ENCODE data around the gene ANKRD13B.

Gene ANKRD13B

DNA sequence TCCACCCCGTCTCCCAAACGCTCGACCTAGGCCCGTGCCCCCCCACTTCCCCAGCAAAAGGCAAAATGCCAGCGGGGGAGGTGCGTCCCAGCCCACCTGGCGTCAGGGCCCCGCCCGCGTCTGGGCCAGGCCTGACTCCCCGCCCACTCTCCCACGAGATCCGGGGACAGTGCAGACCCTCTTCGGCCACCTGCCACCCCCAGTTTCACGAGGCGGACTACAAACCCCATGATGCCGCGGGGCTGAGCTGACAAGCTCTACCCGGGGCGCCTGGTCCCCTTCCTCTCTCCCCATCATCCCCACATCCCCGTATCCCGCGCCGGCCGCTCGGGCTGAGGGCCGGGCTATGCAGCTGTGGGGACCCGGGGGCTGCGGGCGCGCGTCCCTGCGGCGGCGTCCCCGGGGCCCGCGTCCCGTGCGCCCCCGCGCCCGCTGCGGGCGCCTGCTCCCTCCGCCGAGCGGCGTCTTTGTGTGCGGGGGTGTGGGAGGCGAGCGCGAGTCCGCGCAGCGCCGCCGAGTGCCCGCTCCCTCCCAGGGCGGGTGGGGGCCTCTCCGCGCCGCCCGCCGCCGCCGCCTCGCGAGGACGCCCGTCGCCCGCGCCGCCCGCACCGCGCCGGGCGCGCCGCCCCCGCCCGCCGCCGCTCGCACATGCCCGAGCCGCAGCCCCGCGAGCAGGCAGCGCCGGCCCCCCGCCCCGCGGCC lies at the start of gene ANKRD13B:
Gene ANKRD13B, plus strand, starts transcription at position 283 of the 702 bp plus-strand sequence. CDS start 490 bp downstream, outside the sequence.
- TF ChIP-seq NFIC (IDR thresholded peaks at IDR 0.05) (peak; percentile 36; the same call in 1 of the 2 replicates), ZBTB7A (IDR thresholded peaks at IDR 0.05; ENCODE audit: low read depth) (peak; percentile 82), YY1 (IDR thresholded peaks at IDR 0.05; ENCODE audit: low read depth) (no peak)
- TF ChIP-seq, protein P1, sequence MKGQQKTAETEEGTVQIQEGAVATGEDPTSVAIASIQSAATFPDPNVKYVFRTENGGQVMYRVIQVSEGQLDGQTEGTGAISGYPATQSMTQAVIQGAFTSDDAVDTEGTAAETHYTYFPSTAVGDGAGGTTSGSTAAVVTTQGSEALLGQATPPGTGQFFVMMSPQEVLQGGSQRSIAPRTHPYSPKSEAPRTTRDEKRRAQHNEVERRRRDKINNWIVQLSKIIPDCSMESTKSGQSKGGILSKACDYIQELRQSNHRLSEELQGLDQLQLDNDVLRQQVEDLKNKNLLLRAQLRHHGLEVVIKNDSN (IDR thresholded peaks at IDR 0.05) = no peak

DNA sequence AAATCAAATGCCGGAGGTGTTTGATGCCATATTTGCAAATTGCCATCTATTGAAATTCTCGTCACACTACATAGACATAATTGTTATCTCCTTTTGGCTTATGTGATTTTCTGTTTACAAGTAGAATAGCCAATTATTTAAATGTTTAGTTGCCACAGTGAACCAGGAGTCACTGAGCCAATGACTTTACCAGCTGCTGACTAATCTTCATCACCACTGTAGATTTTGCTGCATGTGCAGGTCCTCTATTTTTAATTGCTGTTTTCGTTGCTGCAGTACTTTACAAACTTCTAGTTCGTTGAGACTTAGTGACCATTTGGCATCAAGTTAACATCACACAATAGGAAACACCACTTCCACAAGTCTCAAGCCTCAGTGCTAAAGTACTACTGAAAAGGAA lies 48.9 kb upstream of the ANKRD13B start:
- TF ChIP-seq TAF1 (IDR thresholded peaks at IDR 0.05; ENCODE audit: low read depth) (no peak), EGR1 (IDR thresholded peaks at IDR 0.05) (no peak), TCF12 (IDR thresholded peaks at IDR 0.05; ENCODE audit: low read depth) (no peak)

DNA sequence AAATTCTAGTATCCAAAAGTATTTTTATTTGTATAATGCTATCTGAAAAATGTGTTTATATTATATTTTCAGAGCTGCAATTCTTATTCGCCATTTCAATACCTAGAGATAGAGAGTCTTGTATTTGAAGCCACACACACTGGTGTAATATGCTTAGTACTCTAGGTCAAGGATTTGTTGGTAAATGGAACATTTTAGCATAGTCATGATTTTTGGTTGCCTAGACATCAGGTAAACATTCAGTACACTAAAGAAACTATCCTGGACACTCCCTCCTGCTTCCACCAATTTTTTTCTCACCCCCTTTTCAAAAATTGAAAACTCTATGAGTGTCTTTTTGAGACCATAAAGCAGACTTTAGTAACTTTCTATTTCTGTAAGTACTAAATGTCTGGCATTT lies 46.8 kb upstream of the ANKRD13B start:
- no peak for TF ChIP-seq TCF12 (IDR thresholded peaks at IDR 0.05; ENCODE audit: low read depth)
- TF ChIP-seq RAD21 (IDR thresholded peaks at IDR 0.05; ENCODE audit: low read depth) = no peak
- TF ChIP-seq YY1 (IDR thresholded peaks at IDR 0.05; ENCODE audit: low read depth) = no peak
- no peak for TF ChIP-seq TEAD4 (IDR thresholded peaks at IDR 0.05)
- TF ChIP-seq CREB1 (IDR thresholded peaks at IDR 0.05; ENCODE audit: low read depth) = no peak
- TF ChIP-seq EGR1 (IDR thresholded peaks at IDR 0.05) = no peak
- TF ChIP-seq, protein P1 (IDR thresholded peaks at IDR 0.05) = no peak
- no peak for TF ChIP-seq ZBTB7A (IDR thresholded peaks at IDR 0.05; ENCODE audit: low read depth)
- TF ChIP-seq FOXM1 (IDR thresholded peaks at IDR 0.05; ENCODE audit: borderline replicate concordance, low read depth) = no peak

DNA sequence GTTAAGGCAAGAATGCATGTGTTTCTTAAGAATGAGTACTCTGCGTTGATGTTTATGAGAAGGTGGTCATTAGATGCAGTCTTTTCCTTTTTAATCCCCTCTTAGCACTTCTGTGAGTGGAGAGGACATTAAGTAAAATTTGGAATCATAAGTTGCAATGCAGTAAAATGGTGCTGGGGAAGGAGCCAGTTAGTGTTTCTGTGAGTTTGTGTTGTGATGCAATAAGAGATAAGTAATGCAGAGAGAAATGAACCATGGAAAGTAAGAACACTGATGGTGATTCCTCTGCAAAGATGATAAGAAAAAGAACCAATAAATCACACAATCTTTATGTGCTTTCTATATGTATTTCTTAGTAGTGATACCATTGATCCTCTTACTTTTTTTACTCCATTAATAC lies 46.1 kb upstream of the ANKRD13B start:
- TF ChIP-seq RAD21 (IDR thresholded peaks at IDR 0.05; ENCODE audit: low read depth) (no peak), NFIC (IDR thresholded peaks at IDR 0.05) (no peak), EP300 (IDR thresholded peaks at IDR 0.05; ENCODE audit: borderline replicate concordance) (no peak), EGR1 (IDR thresholded peaks at IDR 0.05) (no peak), ZBTB7A (IDR thresholded peaks at IDR 0.05; ENCODE audit: low read depth) (no peak), FOXM1 (IDR thresholded peaks at IDR 0.05; ENCODE audit: borderline replicate concordance, low read depth) (no peak)

DNA sequence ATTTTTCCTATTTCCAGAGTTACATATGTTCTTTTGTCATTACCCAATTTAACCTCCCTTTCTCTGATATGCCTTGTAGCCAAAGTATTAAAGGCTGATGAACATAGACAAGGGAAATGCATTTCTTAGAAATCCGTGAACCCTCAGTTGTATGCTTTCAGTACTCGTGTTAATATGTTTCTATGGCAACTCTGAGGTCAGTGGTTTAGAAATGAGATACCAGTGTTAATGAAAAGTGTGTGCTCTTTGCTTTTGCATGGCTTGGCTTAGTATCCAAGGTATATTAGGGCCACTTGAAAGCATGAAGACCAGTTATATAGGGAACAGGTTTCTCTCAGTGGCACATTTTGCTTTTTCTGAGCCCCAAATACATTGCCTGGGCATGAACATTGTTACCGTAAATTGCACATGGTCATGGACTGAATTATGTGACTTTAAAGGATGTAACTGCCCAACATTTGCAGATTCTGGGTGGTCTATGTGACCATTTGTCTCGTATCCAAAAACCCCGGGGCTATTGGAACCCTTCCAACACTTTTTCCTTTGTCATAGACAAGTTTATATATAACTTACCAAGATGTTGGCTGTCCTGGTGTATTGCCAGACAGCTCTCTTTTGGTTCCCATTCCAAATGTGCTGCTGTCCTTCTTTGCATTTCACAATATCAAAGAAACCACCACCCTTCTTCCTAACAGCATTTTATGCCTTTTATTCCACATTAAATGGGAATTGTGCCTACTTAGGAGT lies 43.6 kb upstream of the ANKRD13B start:
- TF ChIP-seq CEBPB (IDR thresholded peaks at IDR 0.05) (no peak), EP300 (IDR thresholded peaks at IDR 0.05; ENCODE audit: borderline replicate concordance) (no peak), TAF1 (IDR thresholded peaks at IDR 0.05; ENCODE audit: low read depth) (no peak), FOXM1 (IDR thresholded peaks at IDR 0.05; ENCODE audit: borderline replicate concordance, low read depth) (no peak), ZBTB7A (IDR thresholded peaks at IDR 0.05; ENCODE audit: low read depth) (no peak), EGR1 (IDR thresholded peaks at IDR 0.05) (no peak), TCF12 (IDR thresholded peaks at IDR 0.05; ENCODE audit: low read depth) (no peak), RAD21 (IDR thresholded peaks at IDR 0.05; ENCODE audit: low read depth) (no peak), YY1 (IDR thresholded peaks at IDR 0.05; ENCODE audit: low read depth) (no peak), NFIC (IDR thresholded peaks at IDR 0.05) (no peak), TEAD4 (IDR thresholded peaks at IDR 0.05) (no peak), CREB1 (IDR thresholded peaks at IDR 0.05; ENCODE audit: low read depth) (no peak)
- TF ChIP-seq, protein P1 (IDR thresholded peaks at IDR 0.05) = no peak
- TF ChIP-seq, protein P2, sequence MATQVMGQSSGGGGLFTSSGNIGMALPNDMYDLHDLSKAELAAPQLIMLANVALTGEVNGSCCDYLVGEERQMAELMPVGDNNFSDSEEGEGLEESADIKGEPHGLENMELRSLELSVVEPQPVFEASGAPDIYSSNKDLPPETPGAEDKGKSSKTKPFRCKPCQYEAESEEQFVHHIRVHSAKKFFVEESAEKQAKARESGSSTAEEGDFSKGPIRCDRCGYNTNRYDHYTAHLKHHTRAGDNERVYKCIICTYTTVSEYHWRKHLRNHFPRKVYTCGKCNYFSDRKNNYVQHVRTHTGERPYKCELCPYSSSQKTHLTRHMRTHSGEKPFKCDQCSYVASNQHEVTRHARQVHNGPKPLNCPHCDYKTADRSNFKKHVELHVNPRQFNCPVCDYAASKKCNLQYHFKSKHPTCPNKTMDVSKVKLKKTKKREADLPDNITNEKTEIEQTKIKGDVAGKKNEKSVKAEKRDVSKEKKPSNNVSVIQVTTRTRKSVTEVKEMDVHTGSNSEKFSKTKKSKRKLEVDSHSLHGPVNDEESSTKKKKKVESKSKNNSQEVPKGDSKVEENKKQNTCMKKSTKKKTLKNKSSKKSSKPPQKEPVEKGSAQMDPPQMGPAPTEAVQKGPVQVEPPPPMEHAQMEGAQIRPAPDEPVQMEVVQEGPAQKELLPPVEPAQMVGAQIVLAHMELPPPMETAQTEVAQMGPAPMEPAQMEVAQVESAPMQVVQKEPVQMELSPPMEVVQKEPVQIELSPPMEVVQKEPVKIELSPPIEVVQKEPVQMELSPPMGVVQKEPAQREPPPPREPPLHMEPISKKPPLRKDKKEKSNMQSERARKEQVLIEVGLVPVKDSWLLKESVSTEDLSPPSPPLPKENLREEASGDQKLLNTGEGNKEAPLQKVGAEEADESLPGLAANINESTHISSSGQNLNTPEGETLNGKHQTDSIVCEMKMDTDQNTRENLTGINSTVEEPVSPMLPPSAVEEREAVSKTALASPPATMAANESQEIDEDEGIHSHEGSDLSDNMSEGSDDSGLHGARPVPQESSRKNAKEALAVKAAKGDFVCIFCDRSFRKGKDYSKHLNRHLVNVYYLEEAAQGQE (IDR thresholded peaks at IDR 0.05; ENCODE audit: low read depth) = no peak
- TF ChIP-seq, protein P3, sequence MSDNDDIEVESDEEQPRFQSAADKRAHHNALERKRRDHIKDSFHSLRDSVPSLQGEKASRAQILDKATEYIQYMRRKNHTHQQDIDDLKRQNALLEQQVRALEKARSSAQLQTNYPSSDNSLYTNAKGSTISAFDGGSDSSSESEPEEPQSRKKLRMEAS (IDR thresholded peaks at IDR 0.05) = no peak

DNA sequence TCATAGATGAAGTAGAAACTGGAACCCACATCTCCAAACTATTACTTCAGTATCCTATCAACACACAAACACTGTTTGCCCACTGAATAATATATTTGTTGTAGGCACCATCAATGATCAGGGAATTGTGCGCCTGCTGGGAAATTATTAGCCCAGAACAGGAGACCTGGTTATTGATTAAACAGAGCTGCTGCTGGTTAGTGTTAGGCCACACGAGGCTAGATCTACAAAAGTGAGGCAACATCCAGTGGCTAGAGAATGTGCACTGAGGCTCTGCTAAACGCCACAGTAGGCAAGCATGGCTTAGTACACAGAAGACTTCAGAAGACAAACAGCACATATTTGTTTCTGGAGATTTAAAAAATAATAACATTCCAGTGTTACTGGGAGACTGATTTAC lies 37.1 kb upstream of the ANKRD13B start:
- TF ChIP-seq TCF12 (IDR thresholded peaks at IDR 0.05; ENCODE audit: low read depth) = no peak
- TF ChIP-seq FOXM1 (IDR thresholded peaks at IDR 0.05; ENCODE audit: borderline replicate concordance, low read depth) = no peak
- no peak for TF ChIP-seq TAF1 (IDR thresholded peaks at IDR 0.05; ENCODE audit: low read depth)
- TF ChIP-seq CEBPB (IDR thresholded peaks at IDR 0.05) = no peak
- no peak for TF ChIP-seq NFIC (IDR thresholded peaks at IDR 0.05)
- TF ChIP-seq YY1 (IDR thresholded peaks at IDR 0.05; ENCODE audit: low read depth) = no peak
- TF ChIP-seq, protein P1 (IDR thresholded peaks at IDR 0.05) = no peak
- TF ChIP-seq RAD21 (IDR thresholded peaks at IDR 0.05; ENCODE audit: low read depth) = no peak

Measured in Ishikawa (cell line).